ENCODE measurements around the gene WDFY4.

WDFY4 gene

GRCh38 chr10:48792687-48793096 lies 108.0 kb downstream of the WDFY4 start:
- DNase-seq (ENCODE audit: low read depth), result peak; percentile 59

GRCh38 chr10:48794074-48794473 lies 109.4 kb downstream of the WDFY4 start:
- DNase-seq (ENCODE audit: low read depth), result no peak

GRCh38 chr10:48796713-48797245 lies 112.1 kb downstream of the WDFY4 start:
- no peak for DNase-seq (ENCODE audit: low read depth)

GRCh38 chr10:48797830-48798229 lies 113.2 kb downstream of the WDFY4 start:
- DNase-seq (ENCODE audit: low read depth), result no peak

GRCh38 chr10:48798481-48799254 lies 114.0 kb downstream of the WDFY4 start:
- peak; percentile 29 for DNase-seq (ENCODE audit: low read depth)

GRCh38 chr10:48799341-48800006 lies 114.8 kb downstream of the WDFY4 start:
- no peak for DNase-seq (ENCODE audit: low read depth)

GRCh38 chr10:48800007-48800675 lies 115.5 kb downstream of the WDFY4 start:
- DNase-seq (ENCODE audit: low read depth), result no peak

- no peak for DNase-seq (ENCODE audit: low read depth)
These were observed 116.3 kb downstream of the WDFY4 start for GRCh38 chr10:48801001-48801421.

GRCh38 chr10:48802611-48803071 lies 118.0 kb downstream of the WDFY4 start:
- DNase-seq (ENCODE audit: low read depth), result no peak

- no peak for DNase-seq (ENCODE audit: low read depth)
These were observed 119.3 kb downstream of the WDFY4 start for GRCh38 chr10:48803801-48804584.

GRCh38 chr10:48804740-48805182 lies 120.1 kb downstream of the WDFY4 start:
- DNase-seq (ENCODE audit: low read depth), result no peak

- DNase-seq (ENCODE audit: low read depth), result no peak
These were observed 120.7 kb downstream of the WDFY4 start for GRCh38 chr10:48805411-48805810.

GRCh38 chr10:48805848-48806247 lies 121.2 kb downstream of the WDFY4 start:
- DNase-seq (ENCODE audit: low read depth), result no peak

GRCh38 chr10:48806342-48806741 lies 121.7 kb downstream of the WDFY4 start:
- DNase-seq (ENCODE audit: low read depth), result no peak

GRCh38 chr10:48807791-48808470 lies 123.3 kb downstream of the WDFY4 start:
- DNase-seq (ENCODE audit: low read depth), result no peak

GRCh38 chr10:48809261-48809660 lies 124.6 kb downstream of the WDFY4 start:
- no peak for DNase-seq (ENCODE audit: low read depth)

- DNase-seq (ENCODE audit: low read depth), result no peak
These were observed 126.8 kb downstream of the WDFY4 start for GRCh38 chr10:48811461-48811860.

- no peak for DNase-seq (ENCODE audit: low read depth)
These were observed 127.2 kb downstream of the WDFY4 start for GRCh38 chr10:48811917-48812316.

- no peak for DNase-seq (ENCODE audit: low read depth)
These were observed 128.6 kb downstream of the WDFY4 start for GRCh38 chr10:48813291-48813690.

GRCh38 chr10:48813825-48814224 lies 129.2 kb downstream of the WDFY4 start:
- no peak for DNase-seq (ENCODE audit: low read depth)

GRCh38 chr10:48814933-48815332 lies 130.3 kb downstream of the WDFY4 start:
- no peak for DNase-seq (ENCODE audit: low read depth)
